Measurements from ENCODE around the gene ABCC4. TPM values are rescaled to one million over a fixed set of nuclear protein-coding genes. Genes with fewer than 3 reads are reported as not detected.

Gene ABCC4
- total RNA-seq, 1 donor from 2014 or later = 39.8 TPM

GRCh38 chr13:95258098-95258497 lies 43.2 kb downstream of the ABCC4 start:
- DNase-seq (ENCODE audit: low spot score) = no peak

GRCh38 chr13:95256091-95256490 lies 45.2 kb downstream of the ABCC4 start:
- peak; percentile 58 for DNase-seq (ENCODE audit: low spot score)

- DNase-seq (ENCODE audit: low spot score) = no peak
These were observed 46.0 kb downstream of the ABCC4 start for GRCh38 chr13:95255072-95255732.

- DNase-seq (ENCODE audit: low spot score) = no peak
These were observed 46.9 kb downstream of the ABCC4 start for GRCh38 chr13:95254339-95254738.

GRCh38 chr13:95253033-95253432 lies 48.2 kb downstream of the ABCC4 start:
- DNase-seq (ENCODE audit: low spot score) = no peak

- no peak for DNase-seq (ENCODE audit: low spot score)
These were observed 49.6 kb downstream of the ABCC4 start for GRCh38 chr13:95251641-95252040.

- no peak for DNase-seq (ENCODE audit: low spot score)
These were observed 50.3 kb downstream of the ABCC4 start for GRCh38 chr13:95250961-95251360.

- no peak for DNase-seq (ENCODE audit: low spot score)
These were observed 52.3 kb downstream of the ABCC4 start for GRCh38 chr13:95248953-95249352.

GRCh38 chr13:95247852-95248251 lies 53.4 kb downstream of the ABCC4 start:
- no peak for DNase-seq (ENCODE audit: low spot score)

GRCh38 chr13:95247171-95247570 lies 54.1 kb downstream of the ABCC4 start:
- DNase-seq (ENCODE audit: low spot score) = no peak

GRCh38 chr13:95246292-95247082 lies 54.8 kb downstream of the ABCC4 start:
- DNase-seq (ENCODE audit: low spot score) = peak; percentile 62

- DNase-seq (ENCODE audit: low spot score) = no peak
These were observed 56.2 kb downstream of the ABCC4 start for GRCh38 chr13:95245071-95245470.

- DNase-seq (ENCODE audit: low spot score) = no peak
These were observed 58.0 kb downstream of the ABCC4 start for GRCh38 chr13:95243207-95243606.

- DNase-seq (ENCODE audit: low spot score) = no peak
These were observed 59.9 kb downstream of the ABCC4 start for GRCh38 chr13:95241321-95241720.

- no peak for DNase-seq (ENCODE audit: low spot score)
These were observed 62.0 kb downstream of the ABCC4 start for GRCh38 chr13:95239283-95239682.

GRCh38 chr13:95237310-95237870 lies 63.9 kb downstream of the ABCC4 start:
- DNase-seq (ENCODE audit: low spot score) = no peak

- peak; percentile 52 for DNase-seq (ENCODE audit: low spot score)
These were observed 64.5 kb downstream of the ABCC4 start for GRCh38 chr13:95236774-95237173.

GRCh38 chr13:95235974-95236373 lies 65.3 kb downstream of the ABCC4 start:
- DNase-seq (ENCODE audit: low spot score) = no peak

GRCh38 chr13:95235199-95235756 lies 66.0 kb downstream of the ABCC4 start:
- DNase-seq (ENCODE audit: low spot score) = no peak

- no peak for DNase-seq (ENCODE audit: low spot score)
These were observed 67.0 kb downstream of the ABCC4 start for GRCh38 chr13:95234242-95234641.

- no peak for DNase-seq (ENCODE audit: low spot score)
These were observed 68.1 kb downstream of the ABCC4 start for GRCh38 chr13:95233026-95233635.

- DNase-seq (ENCODE audit: low spot score) = no peak
These were observed 69.9 kb downstream of the ABCC4 start for GRCh38 chr13:95231393-95231792.

Data from mucosa of gallbladder (tissue), 1 donor.